K562 (cell line): ENCODE measurements around the gene CTTNBP2NL. TPM values are rescaled to one million over a fixed set of nuclear protein-coding genes. Genes with fewer than 3 reads are reported as not detected.

Source experiments
- BCL6 ChIP-seq: fragments of 250-450 bp; sonication (Bioruptor Pico); IDR thresholded peaks from 2 replicates; pipeline ENCODE4 v1.4.0; 2020
- MCM7 ChIP-seq, 2 experiments: fragments of 450-650 bp; IDR thresholded peaks; 2 replicates each; pipeline ENCODE4 v1.6.1; 2016 to 2018
- RBM25 ChIP-seq: fragments of 200-400 bp; formaldehyde crosslinking; IDR thresholded peaks from 2 replicates; pipeline ENCODE4 v1.6.1; 2018; ENCODE audit warnings: low read length, low read depth, moderate library complexity; ENCODE audit not compliant: severe bottlenecking
- RERE ChIP-seq: sonication (generic); formaldehyde crosslinking; IDR thresholded peaks from 2 replicates; pipeline ENCODE4 v1.8.0; 2023; ENCODE audit warnings: missing genetic modification reagents, mild to moderate bottlenecking, borderline replicate concordance
- SMAD1 ChIP-seq: fragments of 150-350 bp; IDR thresholded peaks from 2 replicates; pipeline ENCODE4 v1.6.1; 2014; ENCODE audit warnings: low read length, low read depth; ENCODE audit not compliant: partially characterized antibody
- ZBTB11 ChIP-seq, 3 experiments: fragments of 200-800 bp in 1 of 3; fragments of 250-450 bp in 1 of 3; fragments of 450-650 bp in 1 of 3; sonication (Bioruptor Pico) in 1 of 3; sonication (Bioruptor generic) in 1 of 3; formaldehyde crosslinking in 1 of 3; IDR thresholded peaks; 2 replicates each; pipeline versions ENCODE4 v1.6.1 to v1.8.0; 2016 to 2022; ENCODE audit warnings: mild to moderate bottlenecking in 2 of 3, missing genetic modification characterization in 2 of 3, missing compliant biosample characterization in 1 of 3, moderate library complexity in 1 of 3
- ZNF507 ChIP-seq: conservative IDR thresholded peaks from 2 replicates; pipeline ENCODE4 v1.6.1; 2017; ENCODE audit warnings: missing genetic modification characterization, missing compliant biosample characterization
- polyA plus RNA-seq, 8 experiments: library from polyadenylated mRNA; depleted of rRNA in 4 of 8; stranded (reverse) in 5 of 8; unstranded in 3 of 8; fragments of >200 nt; fragmentation: Nextera tagmentation in 2 of 8; fragmentation: Illumina TruSeq in 1 of 8; extraction: Ambion mirVana in 2 of 8; extraction: Trizol in 1 of 8; gene quantifications; 2 replicates each; pipeline versions ENCODE4 v1.2.1 to v1.2.3, GENCODE V29; 2011 to 2014; ENCODE audit warnings: inconsistent platforms in 1 of 8, missing spikeins in 1 of 8
- total RNA-seq, 7 experiments: library from RNA; depleted of rRNA in 6 of 7; stranded (reverse); fragments of >200 nt in 6 of 7; fragmentation: Illumina TruSeq in 2 of 7; extraction: Trizol in 2 of 7; gene quantifications; 2 replicates each; pipeline versions ENCODE4 v1.2.1 to v1.2.3, GENCODE V29; 2011 to 2021; ENCODE audit warnings: low replicate concordance in 1 of 7

CTTNBP2NL gene
- total and polyA plus RNA-seq, 9 of the 15 experiments (the other 6 are each of a cell fraction or from before 2014, with no cell fraction given) = 0.27 to 1.4 (median 0.62) TPM

GRCh38 chr1:112394743-112395062 lies 1.3 kb upstream of the CTTNBP2NL start (continued):
- TF ChIP-seq RERE = no peak
- TF ChIP-seq ZNF507 (tag) = no peak
- no peak for TF ChIP-seq ZBTB11 (CRISPR knock-in tag; IDR thresholded peaks at IDR 0.05)
- no peak for TF ChIP-seq BCL6
- TF ChIP-seq RBM25 = peak; percentile 47
- TF ChIP-seq MCM7 (IDR thresholded peaks at IDR 0.05) = no peak
- TF ChIP-seq SMAD1 = no peak
